NCI-H526 treated with DMSO at 0.1 percent for 48 hours (cell line): ENCODE measurements around the gene SLF2.

Source experiments
- DNase-seq: peaks from one replicate; lab custom pipeline; 2025; lab: John Stamatoyannopoulos, UW

Gene SLF2

GRCh38 chr10:100902622-100903021 is 10.1 kb upstream of the SLF2 start:
- no peak for DNase-seq

GRCh38 chr10:100904917-100905316 is 7.8 kb upstream of the SLF2 start:
- DNase-seq: peak; percentile 11

DNA sequence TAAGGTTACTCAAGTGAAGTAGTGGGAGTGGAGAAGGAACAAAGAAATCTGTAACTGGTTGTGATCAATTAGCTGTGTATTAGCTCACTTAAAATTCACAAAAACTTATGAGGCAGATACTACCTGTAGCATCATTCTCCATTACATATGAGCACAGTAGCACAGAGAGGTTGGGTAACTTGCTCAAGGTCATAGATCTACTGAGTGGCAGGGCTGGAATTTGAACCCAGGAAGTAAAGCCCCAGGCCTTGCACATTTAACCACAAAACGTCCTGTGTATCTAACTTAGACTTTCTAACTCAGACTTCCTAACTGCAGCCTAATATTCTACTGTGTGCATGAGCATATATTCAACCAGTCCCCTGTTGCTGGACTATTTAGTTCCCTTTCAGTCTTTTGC is 5.6 kb upstream of the SLF2 start:
- DNase-seq: no peak

DNA sequence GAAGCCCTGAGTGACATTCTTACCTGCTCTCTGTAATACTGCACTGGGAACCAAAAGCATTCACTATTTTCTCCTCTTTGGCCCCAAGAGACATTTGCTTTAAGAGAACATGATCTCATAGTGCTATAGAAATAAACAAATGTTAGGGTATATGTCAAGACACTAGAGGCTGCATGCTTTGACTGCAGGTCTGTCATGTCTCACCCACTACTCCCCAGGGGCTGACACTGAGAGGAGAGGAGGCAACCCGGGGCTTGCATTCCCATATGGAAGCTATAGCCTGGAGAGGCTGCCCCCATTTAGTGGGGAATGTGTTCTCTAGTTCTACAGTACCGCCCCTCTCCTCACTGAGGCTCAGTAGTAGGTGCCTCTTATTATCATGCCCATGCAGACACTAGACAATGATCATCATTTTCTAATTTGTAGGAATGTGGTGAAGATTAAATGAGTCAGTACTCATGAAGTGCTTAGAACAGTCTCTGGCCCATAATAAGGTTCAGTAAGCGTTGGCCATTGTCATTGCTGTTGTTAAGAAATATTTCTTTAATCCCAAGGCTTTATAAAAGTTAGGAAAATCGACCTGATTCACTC is 4.9 kb upstream of the SLF2 start:
- no peak for DNase-seq

- DNase-seq: no peak
Measured at GRCh38 chr10:100908378-100908777, 4.4 kb upstream of the SLF2 start.

DNA sequence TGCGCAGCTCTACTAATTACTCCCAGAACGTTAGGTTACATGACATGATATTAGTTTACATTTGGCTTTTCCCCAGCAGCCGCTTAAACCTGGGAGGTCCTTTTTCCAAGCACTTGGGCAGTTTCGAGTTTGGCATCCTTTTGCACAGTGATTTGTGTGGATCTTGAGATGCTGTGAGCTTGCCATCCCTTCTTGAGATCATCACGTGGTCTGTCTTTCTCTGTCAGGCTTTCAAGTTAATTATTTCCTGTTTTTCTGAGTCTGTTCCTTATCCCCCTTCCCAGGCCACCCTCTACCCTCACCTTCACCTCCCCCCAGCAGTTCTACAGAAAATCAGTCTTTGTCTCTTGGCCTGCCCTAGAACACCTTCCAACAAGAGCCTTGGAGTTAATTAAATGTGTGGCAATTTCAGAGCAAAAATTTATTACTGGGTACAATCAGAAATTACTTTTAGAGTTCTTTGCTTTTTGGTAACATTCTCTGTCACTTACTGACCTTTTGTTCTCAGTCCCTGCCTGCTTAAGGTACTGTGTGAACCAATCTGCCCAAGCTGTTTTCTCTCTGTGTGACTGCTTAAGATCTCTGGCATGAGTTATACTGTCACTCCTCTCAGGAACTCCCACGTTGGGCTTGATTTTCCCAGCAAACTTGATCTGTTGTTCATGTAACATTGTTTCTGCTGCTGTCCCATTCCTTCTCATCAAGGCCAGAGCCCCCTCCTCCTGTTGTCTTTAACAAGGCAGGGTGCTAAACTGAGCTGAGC is 3.1 kb upstream of the SLF2 start:
- no peak for DNase-seq

GRCh38 chr10:100911472-100911871 is 1.3 kb upstream of the SLF2 start:
- no peak for DNase-seq

DNA sequence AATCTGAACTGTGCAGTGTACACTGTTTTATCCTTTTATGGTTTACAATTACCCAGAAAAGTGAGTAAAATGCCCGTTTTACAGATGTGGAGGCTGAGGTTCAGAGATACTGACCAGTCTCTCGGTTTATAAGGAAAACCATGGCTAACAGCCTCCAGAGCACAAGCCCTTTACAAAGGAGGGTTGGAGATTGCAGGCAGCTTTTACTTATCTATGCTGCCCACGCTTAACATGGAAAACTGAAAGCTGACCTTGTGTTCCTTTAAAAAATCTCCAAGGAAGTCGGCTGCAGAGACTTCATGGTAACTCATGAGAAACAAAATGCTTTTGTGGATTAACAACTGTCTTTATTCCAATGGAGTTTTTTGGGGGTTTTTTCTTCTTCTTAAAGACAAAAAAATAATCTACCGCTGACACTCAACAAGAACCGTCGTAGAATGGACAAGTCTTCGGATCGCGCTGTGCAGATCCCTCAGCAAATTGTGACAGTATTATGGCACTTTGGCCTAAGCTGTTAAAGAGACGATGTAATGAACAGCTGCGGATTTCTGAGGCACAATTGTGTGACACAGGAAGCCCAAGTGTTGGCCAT is 654 bp upstream of the SLF2 start:
- DNase-seq: peak; percentile 58

DNA sequence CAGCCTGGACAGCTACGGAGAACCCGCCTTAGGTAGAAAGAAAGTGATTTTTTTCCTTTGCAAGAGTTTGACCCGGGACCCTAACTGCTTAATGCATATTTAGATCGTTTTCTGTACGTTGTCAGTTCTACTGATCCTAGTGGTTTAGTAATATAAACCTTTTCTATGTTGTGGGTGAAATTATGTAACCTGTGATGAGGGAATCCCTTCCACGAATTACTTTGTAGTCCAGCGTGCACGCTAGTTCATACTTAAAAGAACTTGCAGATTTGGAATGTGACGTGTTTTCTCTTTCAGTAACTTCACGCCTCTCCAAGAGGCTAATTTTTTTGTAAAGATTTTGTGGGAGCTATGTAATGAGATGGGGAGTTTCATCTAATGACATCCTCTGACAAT is 705 bp downstream of the SLF2 start:
- DNase-seq: no peak

GRCh38 chr10:100917071-100917470 is 4.3 kb downstream of the SLF2 start:
- DNase-seq: no peak

- DNase-seq: no peak
Measured at GRCh38 chr10:100923580-100923979, 10.8 kb downstream of the SLF2 start.

- DNase-seq: no peak
Measured at GRCh38 chr10:100927266-100927665, 14.5 kb downstream of the SLF2 start.

DNA sequence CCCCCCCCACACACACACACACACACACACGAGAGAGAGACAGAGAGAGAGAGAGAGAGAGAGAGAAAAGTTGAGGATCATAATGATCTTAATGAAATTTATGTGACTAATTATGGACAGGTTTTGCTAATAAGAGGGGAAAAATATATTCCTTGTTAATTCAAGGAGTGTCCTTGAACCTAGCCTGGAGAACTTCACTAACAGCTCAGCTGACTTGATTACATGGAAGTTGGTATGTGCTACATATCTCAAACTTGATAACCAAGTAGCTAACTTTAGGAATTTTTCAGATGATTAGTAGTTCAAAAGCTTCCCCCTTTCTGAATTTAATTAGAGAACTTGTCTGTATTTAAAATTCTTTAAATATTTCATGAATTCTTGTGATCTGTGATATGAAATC is 15.3 kb downstream of the SLF2 start:
- DNase-seq: no peak

- DNase-seq: no peak
Measured at GRCh38 chr10:100930368-100930767, 17.6 kb downstream of the SLF2 start.

DNA sequence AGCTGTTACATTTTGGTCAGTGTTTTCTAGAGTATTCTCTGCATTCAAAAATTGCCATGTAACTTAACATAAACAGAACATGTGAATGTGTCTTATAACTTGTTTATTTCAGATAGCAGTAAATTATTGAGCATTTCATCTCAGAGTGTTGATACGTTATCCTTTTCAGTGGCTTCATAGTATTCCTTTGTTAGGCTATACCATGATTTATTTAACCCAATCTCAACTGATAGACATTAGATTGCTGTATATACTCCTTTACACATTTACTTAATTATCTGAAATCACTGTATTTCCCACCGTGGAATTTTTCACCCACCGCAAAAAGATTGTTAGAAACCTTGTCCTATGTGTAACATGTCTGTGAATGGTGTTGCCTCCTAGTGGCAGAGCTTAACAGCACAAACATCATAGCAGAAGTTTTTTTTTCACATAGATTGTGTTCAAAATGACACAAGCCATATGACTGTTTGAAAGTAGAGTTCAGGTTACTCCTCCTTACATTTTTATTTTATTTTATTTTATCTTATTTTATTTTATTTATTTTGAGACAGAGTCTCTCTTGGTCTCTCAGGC is 21.4 kb downstream of the SLF2 start:
- DNase-seq: no peak

DNA sequence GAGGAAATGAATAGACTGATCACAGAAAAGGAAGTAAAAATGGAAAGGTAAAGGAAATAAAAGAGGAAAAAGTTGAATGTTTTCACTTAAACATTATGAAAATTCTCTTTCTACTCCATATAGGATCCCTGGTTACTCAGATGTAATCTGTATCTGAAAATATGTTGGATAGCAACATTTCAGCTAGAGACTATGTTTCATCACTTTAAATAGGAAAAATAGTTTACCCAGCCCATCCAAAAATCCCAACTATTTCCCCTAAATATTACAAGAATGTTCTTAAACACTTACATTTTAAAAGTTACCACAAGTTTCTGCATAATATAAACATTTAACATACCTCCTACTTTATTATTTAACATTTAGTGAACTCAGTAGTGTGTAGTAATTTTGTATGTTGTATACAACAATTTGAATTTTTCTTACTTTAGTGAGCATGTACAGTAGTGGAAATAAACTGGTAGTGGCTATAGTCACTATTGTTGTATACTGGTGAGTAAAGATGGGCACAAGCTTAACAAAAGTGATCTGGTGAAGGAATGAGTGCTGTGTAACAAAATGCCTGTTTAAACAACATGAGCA is 27.1 kb downstream of the SLF2 start:
- no peak for DNase-seq

DNA sequence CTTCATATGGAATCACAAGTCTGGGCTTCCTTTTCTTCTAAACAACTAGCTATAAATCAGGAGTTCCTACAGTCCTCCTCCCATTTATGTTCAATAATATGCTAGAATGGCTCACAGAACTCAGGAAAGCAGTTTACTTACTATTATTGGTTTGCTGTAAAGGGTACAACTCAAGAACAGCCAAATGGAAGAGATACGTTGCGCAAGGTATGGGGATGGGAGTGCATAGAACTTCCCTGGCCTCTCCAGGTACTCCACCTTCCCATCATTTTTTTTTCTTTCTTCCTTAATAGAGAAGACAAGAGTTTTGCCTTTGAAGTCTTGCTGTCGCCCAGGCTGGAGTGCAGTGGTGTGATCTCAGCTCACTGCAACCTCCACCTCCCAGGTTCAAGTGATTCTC is 29.5 kb downstream of the SLF2 start:
- no peak for DNase-seq

- DNase-seq: no peak
Measured at GRCh38 chr10:100943508-100943907, 30.7 kb downstream of the SLF2 start.

GRCh38 chr10:100945754-100946153 is 33.0 kb downstream of the SLF2 start:
- no peak for DNase-seq

GRCh38 chr10:100948916-100949315 is 36.2 kb downstream of the SLF2 start:
- no peak for DNase-seq

DNA sequence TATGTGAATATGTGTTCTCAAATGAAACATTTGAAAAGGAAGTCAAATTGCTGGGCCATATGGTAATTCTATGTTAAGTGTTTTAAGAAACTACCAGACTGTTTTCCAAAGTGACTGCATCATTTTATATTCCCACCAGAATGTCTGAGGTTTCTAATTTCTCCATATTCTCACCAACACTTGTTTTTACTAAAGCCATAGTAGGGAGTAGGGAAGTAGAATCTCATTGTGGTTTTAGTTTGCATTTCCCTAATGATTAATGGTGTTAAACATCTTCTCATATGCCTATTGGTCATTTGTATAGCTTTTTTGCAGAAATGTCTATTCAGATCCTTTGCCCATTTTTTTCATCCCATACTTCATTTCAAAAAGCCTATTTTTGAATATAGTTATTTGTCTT is 47.5 kb downstream of the SLF2 start:
- DNase-seq: no peak

DNA sequence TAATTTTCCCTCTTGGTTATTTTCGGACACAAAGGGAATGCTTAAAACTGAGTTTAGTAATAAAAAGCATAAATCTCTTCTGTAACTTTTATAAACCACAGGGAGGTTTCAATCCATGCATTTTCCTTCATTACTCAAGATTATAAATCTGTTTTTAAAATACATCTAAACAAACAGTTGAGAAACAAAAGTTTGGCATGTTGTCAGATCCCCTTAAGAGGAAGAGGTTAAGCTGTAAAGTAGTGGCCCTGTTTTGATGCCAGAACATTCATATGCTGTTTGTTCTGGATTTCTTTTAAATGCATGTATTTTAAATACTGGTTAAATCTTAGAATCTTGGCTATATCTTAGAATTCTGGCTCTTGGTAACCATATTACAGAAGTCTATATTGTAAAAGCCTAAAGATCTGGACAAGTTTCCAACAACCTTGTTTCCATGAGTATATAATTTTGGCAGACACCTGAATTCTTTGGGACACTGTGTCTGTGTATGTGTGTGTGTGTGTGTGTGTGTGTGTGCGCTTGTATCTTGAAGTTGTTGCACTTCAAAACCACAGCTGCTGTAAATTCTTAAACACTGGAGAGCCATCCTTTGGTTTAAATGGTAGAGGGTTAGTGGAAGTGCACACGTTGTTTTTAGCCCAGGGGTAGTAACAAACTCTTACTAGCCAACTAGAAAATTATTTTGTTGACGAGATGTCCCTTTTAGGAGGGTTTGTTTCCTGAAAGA is 49.8 kb downstream of the SLF2 start:
- DNase-seq: no peak
